NCI-H748 (cell line): ENCODE results near the gene RNF208.

ENCODE experiments used
- DNase-seq: peaks from one replicate; lab custom pipeline; 2025; ENCODE audit not compliant: unreplicated experiment; lab: John Stamatoyannopoulos, UW

Gene RNF208, protein sequence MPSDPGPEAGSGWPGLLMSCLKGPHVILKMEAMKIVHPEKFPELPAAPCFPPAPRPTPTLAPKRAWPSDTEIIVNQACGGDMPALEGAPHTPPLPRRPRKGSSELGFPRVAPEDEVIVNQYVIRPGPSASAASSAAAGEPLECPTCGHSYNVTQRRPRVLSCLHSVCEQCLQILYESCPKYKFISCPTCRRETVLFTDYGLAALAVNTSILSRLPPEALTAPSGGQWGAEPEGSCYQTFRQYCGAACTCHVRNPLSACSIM

DNA sequence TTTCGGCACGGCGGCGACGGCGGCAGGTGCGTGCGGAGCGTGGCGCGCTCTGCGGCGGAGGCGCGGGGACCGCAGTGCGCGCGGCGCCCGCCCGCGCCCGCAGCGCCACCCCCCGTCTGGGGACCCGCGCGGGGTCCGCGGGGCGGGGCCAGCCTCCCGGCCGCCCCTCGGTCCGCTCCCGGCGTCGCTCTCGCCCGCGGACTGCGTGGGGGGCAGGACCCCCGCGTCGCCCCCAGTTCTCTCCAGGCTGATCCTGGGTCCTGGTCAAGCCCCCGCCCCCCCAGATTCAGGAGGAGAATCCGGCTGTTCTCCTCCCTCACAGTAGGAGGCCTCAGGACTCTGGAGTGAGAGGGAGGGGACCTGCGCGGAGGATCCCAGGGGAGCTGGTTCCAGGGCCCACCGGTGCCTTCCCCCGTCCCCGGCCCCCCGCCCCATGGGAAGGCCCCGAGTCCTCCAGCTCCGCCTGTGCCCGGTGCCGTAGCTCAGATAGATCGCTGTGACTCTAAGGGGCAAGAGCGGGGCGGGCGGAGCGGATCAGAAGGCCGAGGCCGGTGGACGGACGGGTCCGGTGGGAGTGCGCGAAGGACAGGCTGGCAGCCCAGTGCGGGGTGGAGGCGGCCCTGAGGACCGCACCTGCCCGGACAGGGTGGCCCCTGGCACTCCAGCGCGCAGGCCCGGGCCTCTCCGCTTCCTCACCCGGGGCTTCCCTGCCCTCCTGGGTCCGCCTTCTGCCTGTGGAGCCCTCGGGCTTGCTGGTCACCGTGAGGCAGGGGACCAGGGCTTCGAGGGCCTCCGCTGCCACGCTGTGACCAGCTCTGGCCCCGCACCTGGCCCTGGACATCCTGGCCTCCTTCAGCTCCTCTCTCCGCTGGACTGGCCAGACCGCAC, at the start of gene RNF208:
Gene RNF208 (minus strand): TSS at position 51 of the 888 bp plus-strand sequence. CDS start 1,028 bp downstream, outside the sequence.
- peak; percentile 56 for DNase-seq

DNA sequence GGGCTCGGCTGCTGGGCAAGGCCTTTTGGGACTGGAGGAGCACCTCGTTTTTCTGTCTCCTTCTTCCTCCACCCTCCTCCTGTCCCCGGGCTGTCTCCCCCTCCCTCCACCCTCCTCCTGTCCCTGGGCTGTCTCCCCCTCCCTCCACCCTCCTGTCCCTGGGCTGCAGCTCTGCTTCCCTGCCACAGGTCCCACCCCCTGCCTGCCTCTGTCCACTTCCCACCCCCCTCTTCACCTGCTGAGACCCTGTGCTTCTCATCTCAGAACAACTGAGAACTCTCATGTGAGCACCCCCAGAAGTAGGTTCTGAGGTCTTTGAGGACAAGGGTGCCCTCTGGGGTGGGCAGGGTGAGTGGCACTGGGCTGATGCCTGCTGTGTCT, 49.6 kb upstream of the RNF208 start:
- no peak for DNase-seq

DNA sequence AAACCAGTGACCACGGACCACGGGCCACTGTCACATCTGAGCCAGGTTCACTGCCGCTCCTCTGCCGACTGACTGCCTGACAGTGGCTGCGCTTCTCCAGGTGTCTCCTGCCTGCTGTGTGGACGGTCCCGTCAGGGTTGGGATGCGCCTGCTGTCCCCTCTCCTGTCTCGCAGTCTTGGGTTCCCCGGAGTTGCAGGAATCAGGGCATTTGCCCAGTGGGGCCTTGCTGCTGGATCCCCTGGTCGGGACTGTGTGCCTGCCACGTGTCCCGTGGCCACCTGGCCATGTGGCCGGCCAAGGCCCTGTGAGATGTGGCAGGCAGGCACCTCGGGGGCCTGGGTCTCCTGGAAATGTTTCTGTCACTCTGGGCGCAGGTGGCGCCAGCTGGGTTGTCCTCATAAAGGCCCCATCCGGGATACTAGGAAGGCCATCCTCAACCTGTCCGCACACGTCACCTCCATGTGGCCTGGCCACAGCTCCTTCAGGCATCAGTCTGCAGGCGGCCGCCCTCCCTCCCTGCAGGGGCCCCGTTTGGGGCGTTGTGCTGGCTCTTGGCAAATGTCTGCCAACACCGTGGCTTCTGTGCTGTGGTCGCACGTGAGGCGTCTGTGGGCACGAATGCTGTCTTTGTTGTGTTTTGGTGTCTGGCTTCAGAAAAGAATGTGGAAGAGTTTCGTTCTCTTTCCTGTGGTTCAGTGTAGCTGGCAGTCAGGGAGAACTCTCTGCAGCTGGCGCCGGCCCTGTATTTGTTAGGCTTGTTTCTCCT, 49.1 kb upstream of the RNF208 start:
- DNase-seq = no peak

DNA sequence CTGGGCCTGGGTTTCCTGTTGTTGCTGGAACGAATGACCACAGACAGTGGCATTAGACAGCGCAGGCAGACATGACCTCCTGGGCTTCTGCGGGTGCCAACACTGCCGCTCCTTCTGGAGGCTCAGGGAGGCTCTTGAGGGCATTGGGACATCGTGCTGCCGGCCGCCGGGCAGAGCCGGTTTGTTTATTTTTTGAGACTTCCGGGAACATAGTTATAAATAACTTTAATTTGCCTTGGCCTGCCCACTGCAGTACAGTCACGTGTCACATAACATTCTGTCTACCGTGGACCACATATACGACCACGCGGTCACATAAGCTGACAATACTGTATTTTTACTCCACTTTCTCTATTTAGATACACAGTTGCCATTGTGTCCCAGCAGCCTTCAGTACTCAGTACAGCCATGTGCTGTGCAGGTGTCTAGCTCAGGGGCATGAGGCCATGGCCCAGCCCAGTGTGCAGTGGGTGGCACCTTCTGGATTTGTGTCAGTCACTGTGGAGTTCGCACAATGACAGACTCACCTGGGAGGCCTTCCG, 47.3 kb upstream of the RNF208 start:
- DNase-seq = no peak

DNA sequence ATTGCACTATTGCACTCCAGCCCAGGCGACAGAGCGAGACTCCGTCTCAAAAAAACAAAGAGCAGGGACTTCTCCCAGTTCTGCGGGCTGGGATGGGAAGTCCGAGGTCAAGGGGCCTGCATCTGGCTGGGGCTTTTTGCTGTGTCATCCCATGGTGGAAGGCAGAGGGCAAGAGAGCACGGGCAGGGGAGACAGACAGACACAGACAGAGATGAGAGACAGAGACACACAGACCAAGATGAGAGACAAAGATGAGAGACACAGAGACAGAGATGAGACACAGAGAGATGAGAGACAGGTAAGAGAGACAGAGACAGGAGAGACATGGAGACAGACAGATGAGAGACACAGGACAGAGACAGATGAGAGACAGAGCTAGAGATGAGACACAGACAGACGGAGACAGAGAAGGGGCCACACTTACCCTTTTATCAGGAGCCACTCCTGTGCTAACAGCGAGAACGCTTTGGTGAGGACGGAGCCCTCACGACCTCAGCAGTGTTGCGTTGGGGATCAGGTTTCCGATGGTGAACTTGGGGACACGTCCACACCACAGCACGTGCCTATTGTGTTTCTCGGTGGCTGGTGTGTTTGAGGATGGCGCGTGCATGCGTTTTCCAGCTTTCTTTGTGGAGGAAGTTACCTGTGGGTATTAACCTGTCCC, 46.6 kb upstream of the RNF208 start:
- DNase-seq = no peak

DNA sequence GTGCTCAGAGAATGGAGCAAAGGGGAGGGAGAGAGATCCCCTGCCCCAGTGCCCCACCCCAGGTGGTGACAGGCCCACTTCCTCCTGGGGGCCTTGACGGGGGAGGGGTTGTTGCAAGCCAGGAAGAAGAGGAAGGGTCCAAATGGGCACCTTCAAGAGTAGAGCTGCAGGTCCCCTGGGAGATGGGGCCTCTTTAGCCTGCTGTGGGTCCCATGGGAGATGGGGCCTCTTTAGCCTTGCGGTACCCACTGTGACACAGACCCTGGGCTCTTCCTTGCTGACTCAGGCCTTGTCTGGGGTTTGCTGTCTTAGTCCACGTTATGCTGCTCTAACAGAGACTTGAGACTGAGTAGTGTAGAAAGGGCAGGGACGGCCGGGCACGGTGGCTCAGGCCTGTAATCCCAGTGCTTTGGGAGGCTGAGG, 45.9 kb upstream of the RNF208 start:
- DNase-seq = no peak

DNA sequence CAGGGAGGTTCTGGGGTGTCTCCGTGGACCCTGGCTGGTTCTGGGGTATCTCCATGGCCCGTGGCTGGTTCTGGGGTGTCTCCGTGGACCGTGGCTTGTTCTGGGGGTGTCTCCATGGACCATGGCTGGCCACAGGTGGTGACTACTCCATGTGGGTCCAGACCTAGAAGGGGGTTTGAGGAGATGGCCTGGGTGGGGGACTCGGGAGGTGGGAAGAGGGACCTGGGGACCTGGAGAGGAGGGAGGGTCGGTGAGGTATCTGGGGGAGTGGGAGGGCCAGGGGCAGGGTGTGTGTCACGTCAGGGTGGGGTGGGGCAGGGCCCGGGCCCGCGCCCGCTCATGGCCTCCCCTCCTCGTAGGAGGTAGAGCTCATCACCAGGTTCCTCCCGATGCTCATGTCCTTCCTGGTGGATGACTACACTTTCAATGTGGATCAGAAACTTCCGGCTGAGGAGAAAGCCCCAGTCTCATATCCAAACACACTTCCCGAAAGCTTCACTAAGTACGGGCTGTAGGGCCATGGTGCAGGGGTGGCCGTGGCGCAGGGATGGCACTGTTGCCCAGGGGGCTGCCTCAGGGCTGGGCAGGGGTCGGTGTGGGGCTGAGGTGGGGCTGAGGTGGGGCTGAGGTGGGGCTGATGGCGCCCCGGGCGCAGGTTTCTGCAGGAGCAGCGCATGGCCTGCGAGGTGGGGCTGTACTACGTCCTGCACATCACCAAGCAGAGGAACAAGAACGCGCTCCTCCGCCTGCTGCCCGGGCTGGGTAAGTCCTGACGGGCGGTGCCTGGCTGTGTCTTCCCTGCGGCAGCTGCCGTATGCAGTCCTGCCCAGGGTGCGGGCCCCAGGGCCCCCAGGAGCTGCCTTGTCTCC, 44.8 kb upstream of the RNF208 start:
- DNase-seq = no peak

DNA sequence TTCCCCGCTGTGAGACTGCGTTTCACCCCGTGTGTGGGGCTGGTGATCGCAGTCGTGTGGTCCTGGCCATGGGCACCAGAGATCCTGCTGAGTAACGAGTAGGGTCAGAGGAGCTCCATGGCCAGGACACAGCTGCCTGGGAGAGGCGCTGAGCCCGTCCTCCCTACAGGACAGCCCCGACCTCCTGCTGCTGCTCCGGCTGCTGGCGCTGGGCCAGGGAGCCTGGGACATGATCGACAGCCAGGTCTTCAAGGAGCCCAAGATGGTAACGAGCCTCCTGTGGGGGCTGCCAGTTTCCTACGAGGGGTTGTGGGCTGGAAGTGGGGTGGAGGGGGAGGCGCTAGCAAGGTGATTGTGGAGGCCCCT, 44.1 kb upstream of the RNF208 start:
- DNase-seq = no peak

DNA sequence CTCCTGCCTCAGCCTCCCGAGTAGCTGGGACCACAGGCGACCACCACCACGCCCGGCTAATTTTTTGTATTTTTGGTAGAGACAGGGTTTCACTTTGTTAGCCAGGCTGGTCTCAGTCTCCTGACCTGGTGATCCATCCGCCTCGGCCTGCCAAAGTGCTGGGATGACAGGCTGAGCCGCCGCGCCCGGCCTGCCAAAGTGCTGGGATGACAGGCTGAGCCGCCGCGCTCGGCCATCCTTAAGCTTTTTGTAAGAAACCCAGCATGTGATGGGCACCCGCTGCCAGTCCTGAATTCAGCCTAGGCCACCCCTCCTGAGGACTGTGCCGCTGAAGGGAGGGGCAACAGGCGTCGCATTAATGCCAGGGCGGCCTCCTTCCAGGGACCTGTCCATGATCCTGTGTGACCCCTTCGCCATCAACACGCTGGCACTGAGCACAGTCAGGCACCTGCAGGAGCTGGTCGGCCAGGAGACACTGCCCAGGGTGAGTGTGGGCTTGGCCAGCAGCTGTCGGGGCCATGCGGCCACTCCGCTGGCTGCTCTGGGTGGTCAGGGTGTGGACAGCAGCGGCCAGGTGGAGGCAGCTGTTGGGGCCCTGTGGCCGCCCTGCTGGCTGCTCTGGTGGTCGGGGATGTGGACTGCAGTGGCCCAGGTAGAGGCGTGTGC, 43.6 kb upstream of the RNF208 start:
- DNase-seq = no peak

DNA sequence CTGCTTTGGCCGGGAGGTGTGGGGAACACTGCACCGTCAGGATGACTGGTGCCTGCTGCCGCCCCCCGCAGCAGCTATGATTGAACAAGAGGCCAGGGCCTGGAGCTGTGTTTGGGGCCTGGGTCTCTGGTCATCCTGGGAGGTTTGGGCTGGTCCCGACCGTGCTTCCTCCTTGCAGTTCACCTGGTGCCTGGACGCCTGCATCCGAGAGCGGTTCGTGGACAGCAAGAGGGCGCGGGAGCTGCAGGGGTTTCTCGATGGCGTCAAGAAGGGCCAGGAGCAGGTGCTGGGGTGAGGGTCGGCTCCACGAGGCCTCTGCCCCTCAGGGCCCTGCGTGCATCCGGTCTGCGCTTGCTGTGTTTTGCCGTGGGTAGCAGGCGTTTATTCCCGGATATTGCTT, 42.0 kb upstream of the RNF208 start:
- no peak for DNase-seq

DNA sequence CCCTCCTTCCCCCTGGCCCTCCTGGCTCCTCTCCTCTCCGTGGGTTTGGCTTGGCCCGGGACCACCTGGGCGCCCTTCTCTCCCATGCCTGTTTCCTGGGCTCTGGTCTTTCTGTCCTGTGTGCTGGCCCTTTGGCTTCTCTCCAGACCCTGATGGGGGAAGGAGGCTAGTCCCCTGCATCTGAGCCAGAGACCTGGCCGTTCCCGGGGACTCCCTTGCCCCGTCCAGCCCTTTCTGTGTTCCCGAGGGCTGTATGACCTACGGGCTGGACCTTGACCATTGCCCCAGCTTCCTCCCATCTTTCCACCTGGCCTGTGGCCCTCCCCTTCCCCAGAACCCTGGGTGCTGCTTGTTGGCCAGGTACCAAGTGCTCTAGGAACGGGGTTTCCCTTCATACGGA, 41.5 kb upstream of the RNF208 start:
- DNase-seq = no peak

DNA sequence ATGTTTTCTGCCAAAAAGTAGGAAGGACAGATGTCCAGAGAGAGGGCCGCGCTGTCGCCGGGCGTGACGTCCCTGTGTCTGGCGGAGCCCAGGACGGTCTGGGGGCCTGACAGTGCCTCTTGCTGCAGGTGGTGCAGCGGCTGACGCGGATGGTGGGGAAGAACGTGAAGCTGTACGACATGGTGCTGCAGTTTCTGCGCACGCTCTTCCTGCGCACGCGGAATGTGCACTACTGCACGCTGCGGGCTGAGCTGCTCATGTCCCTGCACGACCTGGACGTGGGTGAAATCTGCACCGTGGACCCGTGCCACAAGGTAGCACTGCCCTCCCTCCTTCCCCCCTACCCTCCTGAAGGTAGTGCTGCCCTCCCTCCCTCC, 40.9 kb upstream of the RNF208 start:
- DNase-seq = no peak

DNA sequence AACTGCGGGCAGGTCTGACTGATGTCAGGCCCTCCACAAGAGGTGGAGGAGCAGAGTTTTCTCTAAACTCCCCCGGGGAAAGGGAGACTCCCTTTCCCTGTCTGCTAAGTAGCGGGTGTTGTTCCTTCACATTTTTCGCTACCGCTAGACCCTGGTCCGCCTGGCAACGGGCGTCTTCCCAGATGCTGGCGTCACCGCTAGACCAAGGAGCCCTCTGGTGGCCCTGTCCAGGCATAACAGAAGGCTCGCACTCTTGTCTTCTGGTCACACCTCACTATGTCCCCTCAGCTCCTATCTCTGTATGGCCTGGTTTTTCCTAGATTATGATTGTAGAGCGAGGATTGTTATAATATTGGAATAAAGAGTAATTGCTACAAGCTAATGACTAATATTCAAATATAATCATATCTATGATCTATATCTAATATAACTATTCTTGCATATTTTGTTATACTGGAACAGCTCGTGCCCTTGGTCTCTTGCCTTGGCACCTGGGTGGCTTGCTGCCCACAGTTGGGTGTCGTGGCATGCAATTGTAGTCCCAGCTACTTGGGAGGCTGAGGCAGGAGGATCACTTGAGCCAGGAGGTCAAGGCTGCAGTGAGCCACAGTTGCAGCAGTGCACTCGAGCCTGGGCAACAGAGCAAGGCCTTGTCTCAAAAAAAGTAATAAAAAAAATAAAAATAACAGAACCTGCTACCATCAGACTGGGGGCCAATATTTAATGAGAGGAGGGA, 40.3 kb upstream of the RNF208 start:
- peak; percentile 35 for DNase-seq

DNA sequence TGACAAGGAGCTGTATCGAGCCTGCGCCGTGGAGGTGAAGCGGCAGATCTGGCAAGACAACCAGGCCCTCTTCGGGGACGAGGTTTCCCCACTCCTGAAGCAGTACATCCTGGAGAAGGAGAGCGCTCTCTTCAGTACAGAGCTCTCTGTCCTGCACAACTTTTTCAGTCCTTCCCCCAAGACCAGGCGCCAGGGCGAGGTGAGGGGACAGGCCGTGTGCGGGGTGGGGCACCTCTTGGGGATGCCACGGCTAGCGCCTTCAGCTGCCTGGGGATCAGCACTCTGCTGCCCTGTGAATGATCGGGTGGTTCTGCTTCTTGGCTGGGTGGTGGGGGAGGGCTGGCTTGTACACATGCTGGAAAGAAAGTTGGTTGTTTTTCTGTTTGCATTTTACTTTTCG, 34.8 kb upstream of the RNF208 start:
- DNase-seq = no peak

DNA sequence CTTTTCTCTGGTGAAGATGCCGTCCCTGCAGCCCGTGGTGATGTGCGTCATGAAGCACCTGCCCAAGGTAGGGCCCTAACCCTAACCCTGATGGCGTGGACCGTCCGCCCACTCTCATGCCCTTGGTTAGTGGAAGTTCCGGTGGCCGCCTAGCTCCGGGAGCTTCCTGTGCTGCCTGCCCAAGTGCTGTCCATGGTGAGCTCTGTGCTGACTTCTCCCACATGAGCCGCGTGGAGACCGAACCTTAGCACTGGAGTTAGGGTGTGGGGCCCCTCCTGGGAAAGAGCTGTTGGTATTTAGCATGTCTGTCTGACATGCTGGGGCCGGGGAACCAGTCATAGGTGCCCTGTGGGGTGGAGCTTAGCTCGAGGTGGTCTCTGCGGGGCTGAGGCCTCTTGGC, 34.3 kb upstream of the RNF208 start:
- DNase-seq = no peak

DNA sequence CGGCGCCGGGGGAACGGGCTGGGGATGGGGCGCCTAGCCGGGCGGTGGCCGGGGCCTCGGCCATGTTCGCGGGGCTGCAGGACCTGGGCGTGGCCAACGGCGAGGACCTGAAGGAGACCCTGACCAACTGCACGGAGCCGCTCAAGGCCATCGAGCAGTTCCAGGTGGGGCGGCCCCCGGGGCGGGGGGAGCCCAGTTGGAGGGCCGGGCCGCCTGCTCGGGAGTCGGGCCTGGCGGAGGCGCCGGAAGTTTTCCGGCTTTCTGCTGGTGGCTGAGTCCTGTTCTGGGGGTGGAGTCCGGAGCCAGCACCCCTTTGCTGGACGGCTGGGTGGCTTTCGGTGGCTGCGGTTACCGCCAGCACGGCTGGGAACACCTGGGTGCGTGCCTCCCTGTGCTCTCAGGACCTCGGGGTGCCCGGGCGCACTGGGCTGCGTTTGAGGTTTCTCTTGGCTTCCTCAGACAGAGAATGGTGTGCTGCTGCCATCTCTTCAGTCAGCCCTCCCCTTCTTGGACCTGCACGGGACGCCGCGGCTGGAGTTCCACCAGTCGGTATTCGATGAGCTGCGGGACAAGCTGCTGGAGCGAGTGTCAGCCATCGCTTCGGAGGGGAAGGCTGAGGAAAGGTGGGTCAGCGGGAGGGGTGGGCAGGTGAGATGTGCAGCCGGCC, 33.5 kb upstream of the RNF208 start:
- peak; percentile 77 for DNase-seq

DNA sequence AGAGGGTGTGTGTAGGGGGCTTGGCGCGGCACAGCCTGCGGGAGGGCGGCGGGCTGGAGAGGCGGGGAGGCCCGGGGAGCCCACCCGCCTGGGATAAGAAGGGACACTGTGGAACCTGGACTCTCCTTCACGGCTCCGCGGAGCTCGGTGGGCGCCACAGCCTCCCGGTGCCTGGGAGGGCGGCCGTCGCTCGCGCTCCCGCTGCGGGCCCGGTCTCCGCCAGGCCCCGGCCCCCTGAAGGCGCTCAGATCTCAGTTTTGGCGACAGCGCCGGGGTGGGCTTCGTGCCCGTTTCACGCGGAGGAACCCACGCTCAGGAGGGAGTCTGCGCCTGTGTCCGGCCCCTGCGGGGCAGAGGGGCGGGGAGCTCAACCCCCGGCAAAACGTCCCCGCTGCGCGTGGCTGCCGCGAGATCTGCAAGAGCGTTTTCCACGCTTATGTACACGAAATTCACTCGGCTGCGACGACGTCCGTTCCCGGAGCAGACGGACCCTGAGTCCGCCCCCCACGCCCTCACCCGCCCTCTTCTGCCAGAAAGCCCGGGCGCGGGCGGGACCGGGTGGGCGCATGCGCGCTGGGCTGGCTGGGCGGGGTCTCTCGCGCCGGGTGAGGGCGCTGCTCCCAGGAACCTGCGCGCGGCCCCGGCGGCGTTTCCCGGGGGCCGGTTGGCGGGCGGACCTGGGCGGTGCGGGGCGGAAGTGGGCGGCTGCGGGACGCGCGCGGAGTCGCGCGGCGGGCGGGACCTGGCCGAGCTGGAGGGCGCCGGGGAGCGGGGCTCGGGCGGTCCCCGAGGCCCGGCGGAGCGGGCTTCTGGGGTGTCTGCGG, 32.8 kb upstream of the RNF208 start, which contains the start of gene NELFB:
Gene NELFB (plus strand): TSS at position 704 of the 824 bp plus-strand sequence.
- DNase-seq = peak; percentile 89
